DND-41 (cell line): Measurements from ENCODE around the gene GPC6.

ENCODE experiments used
- ATAC-seq: fragments of 200-7000 bp; cut with Tn5 transposase; 3 replicates; pipeline ENCODE4 v1.9.1; 2021; ENCODE audit warnings: low read depth; ENCODE audit not compliant: insufficient read depth
- DNase-seq: peaks from one replicate; pipeline ENCODE4 v3.0.0-alpha.2; 2020
- H2AFZ ChIP-seq: 2 replicates; pipeline ENCODE4 v1.6.0; 2012; ENCODE audit warnings: low read depth, low read length
- H3K27ac ChIP-seq: 2 replicates; pipeline ENCODE4 v1.5.1; 2012; ENCODE audit warnings: low read length, inconsistent platforms
- H3K27me3 ChIP-seq: fragments of 200-600 bp; sonication (generic); 2 replicates; pipeline ENCODE4 v1.6.0; 2012; ENCODE audit warnings: low read length, mild to moderate bottlenecking, inconsistent platforms; ENCODE audit not compliant: insufficient read depth, poor library complexity
- H3K36me3 ChIP-seq: 2 replicates; pipeline ENCODE4 v1.5.1; 2012; ENCODE audit warnings: low read length, inconsistent platforms; ENCODE audit not compliant: insufficient read depth
- H3K4me1 ChIP-seq: 2 replicates; pipeline ENCODE4 v1.5.1; 2012; ENCODE audit warnings: mild to moderate bottlenecking, low read length; ENCODE audit not compliant: insufficient read depth
- H3K4me2 ChIP-seq: 2 replicates; pipeline ENCODE4 v1.6.0; 2012; ENCODE audit warnings: mild to moderate bottlenecking, moderate library complexity, low read length, inconsistent platforms; ENCODE audit not compliant: insufficient read depth
- H3K4me3 ChIP-seq, 2 experiments: fragments of 200-600 bp in 1 of 2; shearing (Covaris generic) in 1 of 2; 2 replicates each; pipeline ENCODE4 v1.5.1; 2012 to 2016; ENCODE audit warnings: inconsistent platforms in 2 of 2, low read length in 2 of 2, mild to moderate bottlenecking in 2 of 2, low read depth in 1 of 2, moderate library complexity in 1 of 2
- H3K79me2 ChIP-seq: 2 replicates; pipeline ENCODE4 v1.6.0; 2012; ENCODE audit warnings: low read length, inconsistent platforms; ENCODE audit not compliant: insufficient read depth
- H3K9ac ChIP-seq: 2 replicates; pipeline ENCODE4 v1.6.0; 2012; ENCODE audit warnings: low read depth, mild to moderate bottlenecking, inconsistent platforms, low read length, moderate library complexity
- H3K9me3 ChIP-seq: 2 replicates; pipeline ENCODE4 v1.5.1; 2012; ENCODE audit warnings: low read length, moderate library complexity, mild to moderate bottlenecking, inconsistent platforms; ENCODE audit not compliant: insufficient read depth, severe bottlenecking
- H4K20me1 ChIP-seq: 2 replicates; pipeline ENCODE4 v1.6.0; 2012; ENCODE audit warnings: low read length; ENCODE audit not compliant: insufficient read depth
- EZH2 ChIP-seq: IDR thresholded peaks from 3 replicates; pipeline ENCODE4 v1.6.1; 2012; ENCODE audit warnings: borderline replicate concordance, low read depth, mild to moderate bottlenecking, moderate library complexity, low read length, inconsistent platforms; ENCODE audit not compliant: severe bottlenecking
- TF ChIP-seq, protein P1 (sequence below): IDR thresholded peaks from 2 replicates; pipeline ENCODE4 v1.5.1; 2012; ENCODE audit warnings: borderline replicate concordance, low read length, moderate library complexity, mild to moderate bottlenecking; ENCODE audit not compliant: poor library complexity, severe bottlenecking; ENCODE audit errors: extremely low read depth

GPC6 gene

GRCh38 chr13:93698016-93698613, 471.5 kb downstream of the GPC6 start:
- H3K27ac ChIP-seq, result no peak overlapping the region
- no peak for DNase-seq
- no peak overlapping the region for H2AFZ ChIP-seq
- H3K79me2 ChIP-seq, result no peaks in the 10 kb centered on the region
- H3K9ac ChIP-seq, result no peak overlapping the region
- no peak for TF ChIP-seq EZH2
- TF ChIP-seq, protein P1, sequence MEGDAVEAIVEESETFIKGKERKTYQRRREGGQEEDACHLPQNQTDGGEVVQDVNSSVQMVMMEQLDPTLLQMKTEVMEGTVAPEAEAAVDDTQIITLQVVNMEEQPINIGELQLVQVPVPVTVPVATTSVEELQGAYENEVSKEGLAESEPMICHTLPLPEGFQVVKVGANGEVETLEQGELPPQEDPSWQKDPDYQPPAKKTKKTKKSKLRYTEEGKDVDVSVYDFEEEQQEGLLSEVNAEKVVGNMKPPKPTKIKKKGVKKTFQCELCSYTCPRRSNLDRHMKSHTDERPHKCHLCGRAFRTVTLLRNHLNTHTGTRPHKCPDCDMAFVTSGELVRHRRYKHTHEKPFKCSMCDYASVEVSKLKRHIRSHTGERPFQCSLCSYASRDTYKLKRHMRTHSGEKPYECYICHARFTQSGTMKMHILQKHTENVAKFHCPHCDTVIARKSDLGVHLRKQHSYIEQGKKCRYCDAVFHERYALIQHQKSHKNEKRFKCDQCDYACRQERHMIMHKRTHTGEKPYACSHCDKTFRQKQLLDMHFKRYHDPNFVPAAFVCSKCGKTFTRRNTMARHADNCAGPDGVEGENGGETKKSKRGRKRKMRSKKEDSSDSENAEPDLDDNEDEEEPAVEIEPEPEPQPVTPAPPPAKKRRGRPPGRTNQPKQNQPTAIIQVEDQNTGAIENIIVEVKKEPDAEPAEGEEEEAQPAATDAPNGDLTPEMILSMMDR, result no peak
- H3K27me3 ChIP-seq, result no peaks in the 10 kb centered on the region
- no peaks in the 10 kb centered on the region for H4K20me1 ChIP-seq
- no peaks in the 10 kb centered on the region for H3K4me1 ChIP-seq
- no peak for ATAC-seq
- H3K36me3 ChIP-seq, result no peaks in the 10 kb centered on the region
- H3K9me3 ChIP-seq, result no peaks in the 10 kb centered on the region
- no peak overlapping the region for H3K4me3 ChIP-seq
- H3K4me2 ChIP-seq, result no peak overlapping the region

DNA sequence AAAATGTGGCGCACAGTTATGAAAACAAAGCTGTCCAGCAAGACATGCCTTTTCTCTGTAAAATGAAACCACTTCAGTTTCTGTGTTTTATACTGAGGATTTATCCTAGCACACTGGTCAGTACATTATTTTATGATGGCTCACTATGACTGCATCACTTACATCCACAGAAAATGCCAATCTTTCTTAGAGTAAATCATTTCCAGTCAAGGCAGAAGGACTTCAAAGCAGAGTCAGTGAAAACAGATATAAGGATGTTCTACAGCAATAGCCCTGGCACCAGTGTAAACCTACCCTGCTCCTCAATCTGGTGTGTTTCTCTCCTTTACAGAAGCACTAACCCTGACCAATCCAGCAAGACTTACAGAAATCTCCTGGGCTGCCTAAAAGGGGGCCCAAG, 473.5 kb downstream of the GPC6 start:
- Histone ChIP-seq H3K4me1 (no peaks in the 10 kb centered on the region), H3K4me2 (no peak overlapping the region), H2AFZ (no peak overlapping the region), H3K9ac (no peak overlapping the region), H4K20me1 (no peaks in the 10 kb centered on the region), H3K4me3 (no peak overlapping the region), H3K27ac (no peak overlapping the region), H3K36me3 (no peaks in the 10 kb centered on the region), H3K9me3 (no peaks in the 10 kb centered on the region), H3K27me3 (no peaks in the 10 kb centered on the region), H3K79me2 (no peaks in the 10 kb centered on the region)
- ATAC-seq (no peak), DNase-seq (no peak)
- TF ChIP-seq, protein P1, result no peak
- TF ChIP-seq EZH2, result no peak

GRCh38 chr13:93708308-93709075, 481.9 kb downstream of the GPC6 start:
- TF ChIP-seq, protein P1, result no peak
- no peak for TF ChIP-seq EZH2
- H3K4me2 ChIP-seq, result no peak overlapping the region
- H3K4me1 ChIP-seq, result no peaks in the 10 kb centered on the region
- H3K27me3 ChIP-seq, result no peaks in the 10 kb centered on the region
- H3K4me3 ChIP-seq, result no peak overlapping the region
- DNase-seq, result no peak
- no peaks in the 10 kb centered on the region for H3K79me2 ChIP-seq
- no peak overlapping the region for H2AFZ ChIP-seq
- H3K36me3 ChIP-seq, result no peaks in the 10 kb centered on the region
- ATAC-seq, result no peak
- H3K9me3 ChIP-seq, result no peaks in the 10 kb centered on the region
- no peak overlapping the region for H3K9ac ChIP-seq
- H3K27ac ChIP-seq, result no peak overlapping the region
- no peaks in the 10 kb centered on the region for H4K20me1 ChIP-seq
